ENCODE results near the gene ARHGAP12. TPM values are rescaled to one million over a fixed set of nuclear protein-coding genes. Genes with fewer than 3 reads are reported as not detected.

Gene ARHGAP12
- polyA plus RNA-seq, 1 donor from 2014 or later, result 62.6 TPM

DNA sequence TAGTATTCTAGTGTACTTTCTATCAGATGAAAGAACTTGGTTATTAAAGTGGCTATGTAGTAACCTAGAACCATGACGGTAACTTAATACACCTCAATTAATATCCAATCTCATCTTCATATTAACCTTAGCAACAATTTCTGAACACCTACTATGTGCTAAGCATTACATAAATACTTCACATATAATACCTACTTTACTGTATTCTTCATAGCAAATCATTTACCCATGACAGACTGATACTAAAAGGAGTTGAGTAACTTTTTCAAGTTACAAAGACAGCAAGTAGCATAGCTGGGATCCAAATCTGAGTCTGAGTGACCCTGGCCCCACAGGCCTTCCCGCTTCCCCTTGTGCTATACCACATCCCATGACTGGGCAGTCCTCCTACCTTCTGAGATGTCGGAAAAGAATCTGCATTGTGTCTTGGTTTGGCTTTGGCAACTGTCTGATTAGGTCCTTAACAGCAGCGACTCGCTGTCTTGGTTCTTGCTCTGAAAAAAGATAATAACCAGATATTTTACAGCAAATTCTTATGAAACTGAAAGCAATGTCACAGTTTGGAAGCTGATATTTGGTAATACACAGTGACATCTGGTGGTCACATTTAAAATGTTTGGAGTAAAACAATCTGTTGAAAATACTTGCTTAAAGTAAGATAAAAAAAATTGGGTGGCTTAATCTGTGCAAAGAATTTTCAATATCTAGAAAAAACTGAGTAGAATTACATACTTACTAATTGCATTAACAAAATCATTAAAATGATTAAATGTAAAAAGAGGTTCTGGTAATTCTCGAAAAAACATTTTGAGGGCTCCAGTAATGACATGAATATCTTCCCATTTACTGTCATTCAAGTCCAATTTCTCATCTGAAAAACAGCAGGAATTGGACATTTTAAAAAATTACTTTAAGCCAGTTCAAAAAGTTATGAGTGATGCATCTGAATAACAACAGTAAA is 120.1 kb downstream of the ARHGAP12 start:
- no peak overlapping the region for H3K27ac ChIP-seq (ENCODE audit: low read length)
- no peak overlapping the region for H3K9ac ChIP-seq (ENCODE audit: low read length)
- TF ChIP-seq, protein P1, sequence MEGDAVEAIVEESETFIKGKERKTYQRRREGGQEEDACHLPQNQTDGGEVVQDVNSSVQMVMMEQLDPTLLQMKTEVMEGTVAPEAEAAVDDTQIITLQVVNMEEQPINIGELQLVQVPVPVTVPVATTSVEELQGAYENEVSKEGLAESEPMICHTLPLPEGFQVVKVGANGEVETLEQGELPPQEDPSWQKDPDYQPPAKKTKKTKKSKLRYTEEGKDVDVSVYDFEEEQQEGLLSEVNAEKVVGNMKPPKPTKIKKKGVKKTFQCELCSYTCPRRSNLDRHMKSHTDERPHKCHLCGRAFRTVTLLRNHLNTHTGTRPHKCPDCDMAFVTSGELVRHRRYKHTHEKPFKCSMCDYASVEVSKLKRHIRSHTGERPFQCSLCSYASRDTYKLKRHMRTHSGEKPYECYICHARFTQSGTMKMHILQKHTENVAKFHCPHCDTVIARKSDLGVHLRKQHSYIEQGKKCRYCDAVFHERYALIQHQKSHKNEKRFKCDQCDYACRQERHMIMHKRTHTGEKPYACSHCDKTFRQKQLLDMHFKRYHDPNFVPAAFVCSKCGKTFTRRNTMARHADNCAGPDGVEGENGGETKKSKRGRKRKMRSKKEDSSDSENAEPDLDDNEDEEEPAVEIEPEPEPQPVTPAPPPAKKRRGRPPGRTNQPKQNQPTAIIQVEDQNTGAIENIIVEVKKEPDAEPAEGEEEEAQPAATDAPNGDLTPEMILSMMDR (IDR thresholded peaks at IDR 0.05; ENCODE audit: poor library complexity, severe bottlenecking), result peak; percentile 84
- TF ChIP-seq, protein P2, sequence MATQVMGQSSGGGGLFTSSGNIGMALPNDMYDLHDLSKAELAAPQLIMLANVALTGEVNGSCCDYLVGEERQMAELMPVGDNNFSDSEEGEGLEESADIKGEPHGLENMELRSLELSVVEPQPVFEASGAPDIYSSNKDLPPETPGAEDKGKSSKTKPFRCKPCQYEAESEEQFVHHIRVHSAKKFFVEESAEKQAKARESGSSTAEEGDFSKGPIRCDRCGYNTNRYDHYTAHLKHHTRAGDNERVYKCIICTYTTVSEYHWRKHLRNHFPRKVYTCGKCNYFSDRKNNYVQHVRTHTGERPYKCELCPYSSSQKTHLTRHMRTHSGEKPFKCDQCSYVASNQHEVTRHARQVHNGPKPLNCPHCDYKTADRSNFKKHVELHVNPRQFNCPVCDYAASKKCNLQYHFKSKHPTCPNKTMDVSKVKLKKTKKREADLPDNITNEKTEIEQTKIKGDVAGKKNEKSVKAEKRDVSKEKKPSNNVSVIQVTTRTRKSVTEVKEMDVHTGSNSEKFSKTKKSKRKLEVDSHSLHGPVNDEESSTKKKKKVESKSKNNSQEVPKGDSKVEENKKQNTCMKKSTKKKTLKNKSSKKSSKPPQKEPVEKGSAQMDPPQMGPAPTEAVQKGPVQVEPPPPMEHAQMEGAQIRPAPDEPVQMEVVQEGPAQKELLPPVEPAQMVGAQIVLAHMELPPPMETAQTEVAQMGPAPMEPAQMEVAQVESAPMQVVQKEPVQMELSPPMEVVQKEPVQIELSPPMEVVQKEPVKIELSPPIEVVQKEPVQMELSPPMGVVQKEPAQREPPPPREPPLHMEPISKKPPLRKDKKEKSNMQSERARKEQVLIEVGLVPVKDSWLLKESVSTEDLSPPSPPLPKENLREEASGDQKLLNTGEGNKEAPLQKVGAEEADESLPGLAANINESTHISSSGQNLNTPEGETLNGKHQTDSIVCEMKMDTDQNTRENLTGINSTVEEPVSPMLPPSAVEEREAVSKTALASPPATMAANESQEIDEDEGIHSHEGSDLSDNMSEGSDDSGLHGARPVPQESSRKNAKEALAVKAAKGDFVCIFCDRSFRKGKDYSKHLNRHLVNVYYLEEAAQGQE (IDR thresholded peaks at IDR 0.05; ENCODE audit: borderline replicate concordance), result no peak
- TF ChIP-seq EP300 (conservative IDR thresholded peaks at IDR 0.05; ENCODE audit: poor library complexity, severe bottlenecking), result no peak
- TF ChIP-seq POLR2AphosphoS5 (IDR thresholded peaks at IDR 0.05), result no peak
- no peak for TF ChIP-seq TAF1 (IDR thresholded peaks at IDR 0.05; ENCODE audit: low read depth)
- TF ChIP-seq RAD21 (conservative IDR thresholded peaks at IDR 0.05), result peak; percentile 92
- no peak for TF ChIP-seq MXI1 (conservative IDR thresholded peaks at IDR 0.05; ENCODE audit: poor library complexity, severe bottlenecking)
- no peak for TF ChIP-seq EZH2 (IDR thresholded peaks at IDR 0.05; ENCODE audit: borderline replicate concordance, insufficient read depth, low read length, poor library complexity, severe bottlenecking)
- peak; percentile 95 for TF ChIP-seq SMC3 (conservative IDR thresholded peaks at IDR 0.05; ENCODE audit: poor library complexity)

DNA sequence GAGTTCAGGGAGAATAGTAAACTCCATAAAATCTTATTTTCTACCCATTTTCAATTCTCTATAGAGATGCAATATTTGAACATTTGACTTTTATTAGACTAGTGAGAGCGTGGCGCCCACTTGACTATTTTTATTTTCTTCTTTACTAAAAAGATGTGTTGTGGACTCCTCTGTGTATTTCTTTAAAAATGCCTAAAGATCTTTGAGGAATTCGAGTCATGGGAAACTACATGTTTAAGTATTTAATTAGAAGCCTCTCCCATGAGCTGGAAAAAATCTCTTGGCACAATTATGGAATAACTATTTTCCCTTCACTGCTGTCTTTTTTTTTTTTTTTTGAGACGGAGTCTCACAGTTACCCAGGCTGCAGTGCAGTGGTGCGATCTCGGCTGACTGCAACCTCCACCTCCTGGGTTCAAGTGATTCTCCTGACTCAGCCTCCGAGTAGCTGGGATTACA is 124.2 kb downstream of the ARHGAP12 start:
- Histone ChIP-seq H4K20me1 (ENCODE audit: insufficient read depth) (no peaks in the 10 kb centered on the region), H3K27ac (ENCODE audit: low read length) (no peak overlapping the region), H3K9me2 (ENCODE audit: insufficient read depth, low read length) (no peaks in the 10 kb centered on the region), H3K27me3 (ENCODE audit: insufficient read depth, low read depth, low read length) (no peaks in the 10 kb centered on the region), H3F3A (ENCODE audit: insufficient read depth, low read length, poor library complexity, severe bottlenecking) (no peaks in the 10 kb centered on the region), H3K9me3 (ENCODE audit: low read length) (no peaks in the 10 kb centered on the region), H3K79me2 (replicated peaks; ENCODE audit: insufficient read depth, low read length) (no peaks in the 10 kb centered on the region), H3K4me2 (ENCODE audit: low read length) (no peak overlapping the region), H3K36me3 (ENCODE audit: insufficient read depth, low read length) (no peaks in the 10 kb centered on the region), H2AFZ (ENCODE audit: low read depth, low read length) (no peak overlapping the region), H3K4me3 (ENCODE audit: low read length) (no peak overlapping the region), H3K9ac (ENCODE audit: low read length) (no peak overlapping the region)
- TF ChIP-seq EP300 (conservative IDR thresholded peaks at IDR 0.05; ENCODE audit: poor library complexity, severe bottlenecking) (no peak), SMC3 (conservative IDR thresholded peaks at IDR 0.05; ENCODE audit: poor library complexity) (no peak), POLR2AphosphoS5 (IDR thresholded peaks at IDR 0.05) (no peak)

More for the DNA sequence above, 120.1 kb downstream of the ARHGAP12 start:
- Histone ChIP-seq H3K4me3 (ENCODE audit: low read length) (no peak overlapping the region), H3K27me3 (ENCODE audit: insufficient read depth, low read depth, low read length) (no peaks in the 10 kb centered on the region), H3K9me2 (ENCODE audit: insufficient read depth, low read length) (no peaks in the 10 kb centered on the region), H3K4me2 (ENCODE audit: low read length) (no peak overlapping the region), H2AFZ (ENCODE audit: low read depth, low read length) (no peak overlapping the region), H3K79me2 (replicated peaks; ENCODE audit: insufficient read depth, low read length) (no peaks in the 10 kb centered on the region), H4K20me1 (ENCODE audit: insufficient read depth) (no peaks in the 10 kb centered on the region), H3K9me3 (ENCODE audit: low read length) (no peaks in the 10 kb centered on the region), H3F3A (ENCODE audit: insufficient read depth, low read length, poor library complexity, severe bottlenecking) (no peaks in the 10 kb centered on the region), H3K36me3 (ENCODE audit: insufficient read depth, low read length) (no peaks in the 10 kb centered on the region)

Data from neural cell (in vitro differentiated cells).